Posterior vena cava (tissue), 2 donors: ENCODE measurements around the gene NEGR1. TPM values are rescaled to one million over a fixed set of nuclear protein-coding genes. Genes with fewer than 3 reads are reported as not detected.

Experiments
- DNase-seq: peaks from one replicate; pipeline ENCODE4 v3.0.0-alpha.2; 2020; ENCODE audit warnings: low spot score
- intact Hi-C, 2 donors: fragments of 100-400 bp; cut with DNase I; formaldehyde crosslinking; loops; one replicate each; pipeline versions ENCODE4 v1.14.1 to v1.14.2; 2022 to 2023
- total RNA-seq, 2 donors: library from RNA; stranded (reverse); fragmentation: NEBNext Ultra II Directional; extraction: Animal tissue kit (Norgen Biotek cat#: 25700); gene quantifications; one replicate each; pipeline ENCODE4 v1.2.1, GENCODE V29; 2021
- donor health status: DM: yes; HTN: yes; CAD: no.
- donor health status: DM: yes; HTN: yes; CAD: no.

NEGR1 gene
- total RNA-seq, 2 donors from 2014 or later, result 25.7 to 27.9 TPM

GRCh38 chr1:71577451-71578131, 704.7 kb downstream of the NEGR1 start:
- intact Hi-C loops, result loop anchor here in 1 of 2 donors (10.0 kb wide), 1 partner anchor 707 kb away; the partner anchor contains the start of gene NEGR1

GRCh38 chr1:71572038-71572437, 710.3 kb downstream of the NEGR1 start:
- intact Hi-C loops, result loop anchor here in 1 of 2 donors (10.0 kb wide), 1 partner anchor 713 kb away; the partner anchor contains the start of gene NEGR1
- no peak for DNase-seq

More at GRCh38 chr1:71577451-71578131, 704.7 kb downstream of the NEGR1 start:
- DNase-seq, result no peak

GRCh38 chr1:71566413-71566812, 715.9 kb downstream of the NEGR1 start:
- intact Hi-C loops, result no loop called here

GRCh38 chr1:71565831-71566230, 716.5 kb downstream of the NEGR1 start:
- DNase-seq, result no peak
- intact Hi-C loops, result no loop called here

More at GRCh38 chr1:71566413-71566812, 715.9 kb downstream of the NEGR1 start:
- no peak for DNase-seq

GRCh38 chr1:71565262-71565661, 717.1 kb downstream of the NEGR1 start:
- intact Hi-C loops, result no loop called here
- DNase-seq, result no peak

- DNase-seq, result no peak
- intact Hi-C loops, result no loop called here
Observed at GRCh38 chr1:71562298-71562697, 720.0 kb downstream of the NEGR1 start.

- intact Hi-C loops, result no loop called here
- DNase-seq, result no peak
Observed at GRCh38 chr1:71561729-71562128, 720.6 kb downstream of the NEGR1 start.

- no peak for DNase-seq
- intact Hi-C loops, result no loop called here
Observed at GRCh38 chr1:71561206-71561605, 721.1 kb downstream of the NEGR1 start.

GRCh38 chr1:71559880-71560279, 722.5 kb downstream of the NEGR1 start:
- no peak for DNase-seq

GRCh38 chr1:71557138-71557537, 725.2 kb downstream of the NEGR1 start:
- intact Hi-C loops, result no loop called here
- DNase-seq, result no peak

More at GRCh38 chr1:71559880-71560279, 722.5 kb downstream of the NEGR1 start:
- intact Hi-C loops, result no loop called here

GRCh38 chr1:71548398-71548890, 733.9 kb downstream of the NEGR1 start:
- no peak for DNase-seq
- intact Hi-C loops, result no loop called here

- intact Hi-C loops, result no loop called here
- DNase-seq, result no peak
Observed at GRCh38 chr1:71542155-71542554, 740.2 kb downstream of the NEGR1 start.

GRCh38 chr1:71533950-71534349, 748.4 kb downstream of the NEGR1 start:
- no peak for DNase-seq
- intact Hi-C loops, result no loop called here

GRCh38 chr1:71532343-71532742, 750.0 kb downstream of the NEGR1 start:
- DNase-seq, result no peak
- intact Hi-C loops, result no loop called here

GRCh38 chr1:71526824-71527223, 755.5 kb downstream of the NEGR1 start:
- intact Hi-C loops, result no loop called here
- DNase-seq, result no peak

- DNase-seq, result no peak
- intact Hi-C loops, result no loop called here
Observed at GRCh38 chr1:71522721-71523120, 759.6 kb downstream of the NEGR1 start.

- DNase-seq, result no peak
- intact Hi-C loops, result no loop called here
Observed at GRCh38 chr1:71521655-71522264, 760.6 kb downstream of the NEGR1 start.

- intact Hi-C loops, result no loop called here
- no peak for DNase-seq
Observed at GRCh38 chr1:71511505-71511904, 770.8 kb downstream of the NEGR1 start.

GRCh38 chr1:71510725-71511124, 771.6 kb downstream of the NEGR1 start:
- intact Hi-C loops, result no loop called here
- no peak for DNase-seq

- DNase-seq, result no peak
- intact Hi-C loops, result no loop called here
Observed at GRCh38 chr1:71509051-71509595, 773.2 kb downstream of the NEGR1 start.
